ENCODE data around the gene CRACR2B.

- no peak for TF ChIP-seq POLR2A (IDR thresholded peaks at IDR 0.05)
- TF ChIP-seq CTCF (IDR thresholded peaks at IDR 0.05): no peak
- no peak for TF ChIP-seq EP300 (IDR thresholded peaks at IDR 0.05; ENCODE audit: low read depth)
- TF ChIP-seq POLR2AphosphoS5 (IDR thresholded peaks at IDR 0.05): no peak
Measured at GRCh38 chr11:837990-838307, 10.2 kb downstream of the CRACR2B start.

All from transverse colon (tissue), 4 donors.